Sigmoid colon (tissue), 7 donors: ENCODE results near the gene ATIC. TPM values are rescaled to one million over a fixed set of nuclear protein-coding genes. Genes with fewer than 3 reads are reported as not detected.

Source experiments
- DNase-seq: peaks from one replicate; pipeline ENCODE4 v3.0.0-alpha.2; 2019
- H3K27ac ChIP-seq, 4 donors: fragments of 200-600 bp; sonication (generic); one replicate each; pipeline ENCODE4 v1.5.1; 2016 to 2019; ENCODE audit warnings: mild to moderate bottlenecking in 1 of 4
- H3K27me3 ChIP-seq, 3 donors: fragments of 200-600 bp; sonication (generic); one replicate each; pipeline ENCODE4 v1.5.1; 2019; ENCODE audit warnings: mild to moderate bottlenecking in 1 of 3
- H3K36me3 ChIP-seq, 4 donors: fragments of 200-600 bp; sonication (generic); one replicate each; pipeline ENCODE4 v1.5.1; 2016 to 2019
- H3K4me1 ChIP-seq, 4 donors: fragments of 200-600 bp; sonication (generic); one replicate each; pipeline ENCODE4 v1.5.1; 2017 to 2019
- H3K4me3 ChIP-seq, 4 donors: fragments of 200-600 bp; sonication (generic); one replicate each; pipeline ENCODE4 v1.5.1; 2017 to 2019; ENCODE audit warnings: mild to moderate bottlenecking in 2 of 4, moderate library complexity in 1 of 4
- H3K9me3 ChIP-seq, 4 donors: fragments of 200-600 bp in 3 of 4; sonication (generic) in 3 of 4; one replicate each; pipeline versions ENCODE4 v1.5.1 to v1.6.1; 2013 to 2019
- CTCF ChIP-seq, 4 experiments: fragments of 450-650 bp in 3 of 4; fragments of 200-600 bp in 1 of 4; IDR thresholded peaks; one replicate each; pipeline ENCODE4 v1.5.1; 2016 to 2019; ENCODE audit warnings: antibody characterized with exemption in 4 of 4, mild to moderate bottlenecking in 3 of 4, moderate library complexity in 2 of 4
- EP300 ChIP-seq, 4 donors: sonication (generic); formaldehyde crosslinking; IDR thresholded peaks; one replicate each; pipeline ENCODE4 v1.6.1; 2017; ENCODE audit warnings: antibody characterized with exemption in 4 of 4
- POLR2A ChIP-seq, 2 donors: fragments of 450-650 bp; IDR thresholded peaks; one replicate each; pipeline ENCODE4 v1.6.1; 2016; ENCODE audit warnings: antibody characterized with exemption in 2 of 2, mild to moderate bottlenecking in 2 of 2, moderate library complexity in 2 of 2
- POLR2AphosphoS5 ChIP-seq, 4 donors: sonication (generic); formaldehyde crosslinking; IDR thresholded peaks; one replicate each; pipeline ENCODE4 v1.6.1; 2017; ENCODE audit warnings: antibody characterized with exemption in 4 of 4
- WGBS, 2 donors: extraction: QIAGEN DNeasy Blood & Tissue Kit; methylation state at CpG; one replicate each; pipeline ENCODE4 v1.1.7; 2013; 5-methylcytosine and 5-hydroxymethylcytosine counted together
- intact Hi-C: fragments of 100-400 bp; cut with DNase I; formaldehyde crosslinking; loops from one replicate; pipeline ENCODE4 v1.15.1; 2023
- polyA plus RNA-seq, 3 donors: library from polyadenylated mRNA; stranded (reverse); fragments of 200-250 nt; gene quantifications; one replicate each; pipeline ENCODE4 v1.2.3, GENCODE V29; 2013
- total RNA-seq, 4 donors: library from RNA; depleted of rRNA; stranded (reverse); fragments of >200 nt; gene quantifications; one replicate each; pipeline ENCODE4 v1.1.0, GENCODE V29; 2016
- donor health status: healthy with polysubstance abuse.
- donor health status: Bipolar disorder and iron deficiency.
- donor health status: healthy.

The ATIC gene
- total and polyA plus RNA-seq, 7 donors, result 27.0 to 116 (median 42.6) TPM

- Histone ChIP-seq H3K36me3 (no peaks in the 10 kb centered on the region), H3K4me1 (no peaks in the 10 kb centered on the region), H3K4me3 (no peak overlapping the region), H3K27me3 (no peaks in the 10 kb centered on the region), H3K9me3 (no peaks in the 10 kb centered on the region), H3K27ac (no peak overlapping the region)
- no peak for DNase-seq
- WGBS, 2 donors, result 72 to 82% methylated on average over 4 of the region's 4 CpGs
- intact Hi-C loops, result no loop called here
- TF ChIP-seq EP300 (IDR thresholded peaks at IDR 0.05) (no peak), POLR2AphosphoS5 (IDR thresholded peaks at IDR 0.05) (no peak), POLR2A (IDR thresholded peaks at IDR 0.05) (no peak), CTCF (IDR thresholded peaks at IDR 0.05) (no peak)
These were observed 36.0 kb upstream of the ATIC start for GRCh38 chr2:215275824-215276223.

GRCh38 chr2:215277944-215278343 is 33.9 kb upstream of the ATIC start:
- intact Hi-C loops, result no loop called here

GRCh38 chr2:215280326-215280725 is 31.5 kb upstream of the ATIC start:
- Histone ChIP-seq H3K4me1 (no peaks in the 10 kb centered on the region), H3K9me3 (no peaks in the 10 kb centered on the region), H3K4me3 (no peak overlapping the region), H3K36me3 (no peaks in the 10 kb centered on the region), H3K27me3 (no peaks in the 10 kb centered on the region), H3K27ac (no peak overlapping the region)
- intact Hi-C loops, result no loop called here
- TF ChIP-seq POLR2AphosphoS5 (IDR thresholded peaks at IDR 0.05) (no peak), CTCF (IDR thresholded peaks at IDR 0.05) (no peak), EP300 (IDR thresholded peaks at IDR 0.05) (no peak), POLR2A (IDR thresholded peaks at IDR 0.05) (no peak)
- no peak for DNase-seq

More at GRCh38 chr2:215277944-215278343, 33.9 kb upstream of the ATIC start:
- Histone ChIP-seq H3K4me1 (no peaks in the 10 kb centered on the region), H3K36me3 (no peaks in the 10 kb centered on the region), H3K27ac (no peak overlapping the region), H3K9me3 (no peaks in the 10 kb centered on the region), H3K27me3 (no peaks in the 10 kb centered on the region), H3K4me3 (no peak overlapping the region)
- TF ChIP-seq CTCF (IDR thresholded peaks at IDR 0.05) (no peak), EP300 (IDR thresholded peaks at IDR 0.05) (no peak)
- WGBS, 2 donors, result 67 to 70% methylated on average over 3 of the region's 3 CpGs
- no peak for DNase-seq

- no peaks in the 10 kb centered on the region for H3K36me3 ChIP-seq
- intact Hi-C loops, result no loop called here
- H3K27ac ChIP-seq, result no peak overlapping the region
- no peak for DNase-seq
- no peak overlapping the region for H3K4me3 ChIP-seq
- TF ChIP-seq POLR2A (IDR thresholded peaks at IDR 0.05) (no peak), POLR2AphosphoS5 (IDR thresholded peaks at IDR 0.05) (no peak), CTCF (IDR thresholded peaks at IDR 0.05) (no peak), EP300 (IDR thresholded peaks at IDR 0.05) (no peak)
- H3K27me3 ChIP-seq, result no peaks in the 10 kb centered on the region
- no peaks in the 10 kb centered on the region for H3K4me1 ChIP-seq
- 64 to 71% methylated on average over 1 of the region's 1 CpG for WGBS, 2 donors
- H3K9me3 ChIP-seq, result no peaks in the 10 kb centered on the region
These were observed 28.6 kb upstream of the ATIC start for GRCh38 chr2:215283221-215283620.

- intact Hi-C loops, result no loop called here
- no peaks in the 10 kb centered on the region for H3K4me1 ChIP-seq
- WGBS, 2 donors, result 85 to 93% methylated on average over 2 of the region's 2 CpGs
- no peaks in the 10 kb centered on the region for H3K9me3 ChIP-seq
- DNase-seq, result no peak
- no peaks in the 10 kb centered on the region for H3K27me3 ChIP-seq
- no peak overlapping the region for H3K27ac ChIP-seq
- no peaks in the 10 kb centered on the region for H3K36me3 ChIP-seq
- TF ChIP-seq POLR2AphosphoS5 (IDR thresholded peaks at IDR 0.05) (no peak), POLR2A (IDR thresholded peaks at IDR 0.05) (no peak), CTCF (IDR thresholded peaks at IDR 0.05) (no peak), EP300 (IDR thresholded peaks at IDR 0.05) (no peak)
- H3K4me3 ChIP-seq, result no peak overlapping the region
These were observed 25.6 kb upstream of the ATIC start for GRCh38 chr2:215286309-215286708.
